Activated CD8-positive, alpha-beta memory T cell treated with anti-CD3 and anti-CD28 coated beads for 24 hours (primary cell): ENCODE results near the gene HSD17B1.
A peak's percentile ranks its signal among the peaks of the same experiment; 100 is the strongest.

Experiments
- DNase-seq: peaks from one replicate; pipeline ENCODE4 v3.0.0-alpha.2; 2020

HSD17B1 gene

DNA sequence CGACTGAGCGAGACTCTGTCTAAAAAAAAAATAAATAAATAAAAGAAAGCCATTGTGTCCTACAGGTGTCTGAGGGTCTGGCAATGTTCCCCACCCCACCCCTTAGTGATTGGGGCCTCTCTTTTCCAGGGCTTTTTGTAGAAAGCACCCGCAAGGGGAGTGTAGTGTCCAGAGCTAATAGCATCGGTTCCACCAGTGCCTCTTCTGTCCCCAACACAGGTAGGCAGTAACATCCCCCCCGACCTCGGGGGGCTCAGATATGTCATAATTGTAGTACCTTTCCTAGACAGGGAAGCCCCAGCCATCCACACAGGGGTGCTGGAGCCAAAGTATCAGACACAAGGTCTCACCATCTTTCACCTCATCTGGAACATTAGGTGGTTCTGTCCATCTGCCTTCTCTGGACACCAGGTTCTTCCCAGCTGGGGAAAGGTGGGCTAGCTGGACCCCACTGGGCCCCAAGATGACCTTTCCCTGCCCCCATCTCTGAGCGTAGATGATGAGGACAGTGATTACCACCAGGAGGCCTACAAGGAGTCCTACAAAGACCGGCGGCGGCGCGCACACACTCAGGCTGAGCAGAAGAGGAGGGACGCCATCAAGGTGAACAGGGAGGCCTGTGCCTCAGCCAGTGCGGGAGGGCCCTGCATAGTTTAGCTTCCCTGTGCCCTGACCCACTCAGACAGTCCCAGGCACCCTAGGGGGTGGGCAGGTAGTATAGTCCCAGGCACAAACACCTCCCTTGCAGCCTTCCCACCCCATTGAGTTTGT lies 15.8 kb downstream of the HSD17B1 start:
- DNase-seq = no peak

DNA sequence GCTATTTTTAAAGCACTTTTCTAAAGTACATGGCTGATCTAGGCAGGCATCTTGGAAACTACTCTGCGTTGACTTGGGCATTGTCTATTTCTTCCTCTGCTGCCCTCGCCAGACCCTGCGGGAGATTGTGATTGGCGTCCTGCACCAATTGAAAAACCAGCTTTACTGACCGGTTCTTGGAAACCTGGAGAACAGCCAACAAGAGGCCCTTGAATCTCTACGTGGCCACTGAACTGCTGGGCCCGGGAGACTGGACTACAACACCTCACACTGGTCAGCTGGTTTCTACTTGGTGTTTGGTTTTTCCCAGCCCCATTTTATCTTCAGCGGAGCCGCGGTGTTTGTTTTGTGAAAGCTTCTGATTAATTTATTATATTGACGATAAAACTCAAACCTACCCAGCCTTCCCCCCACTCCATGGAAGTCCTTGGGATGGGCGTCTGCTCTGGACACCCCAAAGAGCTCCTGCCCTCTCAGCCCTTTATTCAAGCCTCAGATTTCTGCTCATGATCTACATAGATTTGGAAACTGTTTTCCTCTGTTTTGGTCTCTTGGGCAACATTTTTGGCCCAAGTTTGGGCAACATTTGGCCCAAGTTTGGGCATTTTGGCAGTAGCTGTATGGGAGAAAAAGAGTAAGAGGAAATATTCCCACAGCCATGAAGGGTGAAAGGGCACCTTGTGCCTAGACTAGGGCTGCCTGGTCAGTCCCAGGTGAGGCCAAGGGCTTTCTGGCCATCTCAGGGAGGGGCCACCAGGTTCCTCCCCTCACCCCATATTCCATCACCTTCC lies 18.9 kb downstream of the HSD17B1 start:
- no peak for DNase-seq

DNA sequence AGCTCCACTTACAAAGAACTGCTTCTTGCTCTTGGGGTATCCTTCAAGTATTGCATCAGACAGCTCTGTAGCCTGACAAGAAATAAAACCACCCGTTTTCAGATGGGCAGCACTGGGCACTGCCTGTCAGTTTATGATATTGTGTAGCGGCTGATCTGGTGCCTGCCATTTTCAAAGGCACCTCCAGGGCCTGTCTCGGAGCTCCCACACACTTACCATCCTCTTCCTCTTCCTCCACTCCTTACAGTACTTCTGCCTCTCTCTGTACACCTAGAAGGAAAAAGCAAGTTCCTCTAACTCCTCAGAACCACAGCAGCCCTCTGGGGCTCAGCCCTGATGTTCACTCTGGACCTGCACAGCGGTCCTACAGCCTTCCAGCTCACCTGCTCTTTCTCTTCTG lies 20.4 kb downstream of the HSD17B1 start:
- no peak for DNase-seq

DNA sequence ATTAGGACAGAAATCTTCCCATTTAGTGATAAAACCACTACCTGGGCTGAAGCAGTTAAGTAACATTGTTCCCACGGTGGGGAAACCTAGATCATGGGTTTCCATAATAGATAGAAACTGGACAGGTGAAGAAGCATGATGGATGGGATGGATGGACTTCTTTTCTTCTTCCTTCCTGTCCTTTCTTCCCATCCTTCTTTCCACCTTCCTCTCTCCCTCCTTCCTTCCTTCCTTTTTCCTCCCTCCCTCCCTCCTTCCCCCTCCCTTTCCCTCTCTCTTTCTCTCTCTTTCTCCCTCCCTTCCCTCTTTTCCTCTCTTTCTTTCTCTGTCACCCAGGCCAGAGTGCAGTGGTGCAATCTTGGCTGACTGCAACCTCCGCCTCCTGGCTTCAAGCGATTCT lies 21.7 kb downstream of the HSD17B1 start:
- DNase-seq = no peak

DNA sequence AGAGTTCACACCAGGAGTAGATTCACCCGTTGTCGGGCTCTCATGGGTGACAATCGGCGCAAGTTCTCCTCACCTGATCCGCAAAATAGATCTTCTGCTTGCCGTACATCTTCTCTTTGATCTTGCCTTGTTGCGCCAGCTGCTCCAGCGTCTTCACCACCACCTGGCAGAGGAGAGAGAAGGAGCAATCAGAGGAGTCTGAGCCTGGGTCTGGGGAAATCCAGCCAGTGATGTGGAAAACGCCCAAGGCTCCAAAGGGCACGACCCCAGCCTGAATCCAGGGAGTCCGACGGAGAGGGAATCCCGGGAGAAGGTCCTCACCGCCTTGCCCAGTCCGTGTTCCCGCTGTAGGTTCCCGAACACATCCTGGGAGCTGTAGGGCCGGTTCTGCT lies 24.4 kb downstream of the HSD17B1 start:
- no peak for DNase-seq

DNA sequence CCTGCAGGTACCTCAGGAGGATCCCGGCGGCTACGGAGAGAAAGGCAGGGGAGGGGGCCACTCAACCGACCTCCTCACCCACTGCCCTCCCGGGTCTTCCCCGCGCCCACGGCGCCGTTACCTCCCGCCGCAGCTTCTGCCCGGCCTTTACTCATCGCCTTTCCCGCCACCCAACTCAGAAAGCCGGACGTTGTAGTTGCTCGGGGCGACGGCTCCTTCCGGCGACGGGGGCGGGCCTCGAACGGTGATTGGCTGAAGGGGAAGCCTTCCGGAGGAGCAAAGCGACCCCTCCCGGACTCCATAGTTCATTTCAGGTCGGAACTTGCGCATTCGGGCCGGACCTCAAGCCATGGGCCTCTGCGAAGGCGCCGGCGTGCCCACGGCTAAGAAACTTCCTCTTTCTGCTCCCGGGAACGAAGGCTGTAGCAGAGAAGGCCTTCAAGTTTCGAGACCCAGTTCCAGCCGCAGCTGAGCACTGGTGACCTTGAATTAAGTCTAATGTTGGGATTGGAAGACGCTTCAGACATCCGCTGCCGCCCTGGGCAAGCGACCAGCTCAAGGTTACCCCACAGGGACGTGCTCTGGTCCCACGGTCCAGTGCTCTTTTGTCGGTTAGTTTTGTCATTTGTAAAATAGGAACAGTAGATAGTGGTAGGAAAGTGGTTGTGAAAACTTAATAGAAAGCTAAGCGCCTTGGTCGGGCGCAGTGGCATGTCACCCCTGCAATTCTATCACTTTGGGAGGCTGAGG lies 25.0 kb downstream of the HSD17B1 start, which contains the start of gene PSMC3IP:
PSMC3IP (minus strand) TSS at position 198 of the 750 bp plus-strand sequence; CDS start at position 155, 43 bp downstream.
- peak; percentile 96 for DNase-seq

DNA sequence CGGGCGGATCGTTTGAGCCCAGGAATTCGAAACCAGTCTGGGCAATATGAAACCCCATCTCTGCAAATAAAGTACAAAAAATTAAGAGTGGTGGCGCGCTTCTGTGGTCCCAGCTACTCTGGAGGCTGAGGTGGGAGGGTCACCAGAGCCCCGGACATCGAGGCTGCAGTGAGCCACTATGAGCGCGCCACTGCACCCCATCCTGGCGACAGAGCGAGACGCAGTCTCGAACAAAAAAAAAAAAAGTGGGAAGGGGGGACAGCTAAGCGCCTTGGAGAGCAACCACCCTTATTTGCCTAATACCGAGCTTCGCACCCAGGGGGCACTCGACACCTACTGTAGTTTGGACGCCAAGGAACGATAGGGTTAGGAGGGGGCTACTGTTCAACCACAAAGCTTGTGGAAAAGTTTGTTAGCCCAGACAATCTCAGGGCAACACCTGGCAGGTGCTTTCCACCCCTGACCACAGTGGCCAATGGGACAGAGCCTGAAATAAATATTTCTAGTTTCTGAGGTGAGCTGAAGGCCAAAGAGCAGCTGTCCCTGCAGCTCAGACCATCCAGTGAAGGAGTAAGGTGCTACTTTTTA lies 25.7 kb downstream of the HSD17B1 start:
- peak; percentile 88 for DNase-seq

DNA sequence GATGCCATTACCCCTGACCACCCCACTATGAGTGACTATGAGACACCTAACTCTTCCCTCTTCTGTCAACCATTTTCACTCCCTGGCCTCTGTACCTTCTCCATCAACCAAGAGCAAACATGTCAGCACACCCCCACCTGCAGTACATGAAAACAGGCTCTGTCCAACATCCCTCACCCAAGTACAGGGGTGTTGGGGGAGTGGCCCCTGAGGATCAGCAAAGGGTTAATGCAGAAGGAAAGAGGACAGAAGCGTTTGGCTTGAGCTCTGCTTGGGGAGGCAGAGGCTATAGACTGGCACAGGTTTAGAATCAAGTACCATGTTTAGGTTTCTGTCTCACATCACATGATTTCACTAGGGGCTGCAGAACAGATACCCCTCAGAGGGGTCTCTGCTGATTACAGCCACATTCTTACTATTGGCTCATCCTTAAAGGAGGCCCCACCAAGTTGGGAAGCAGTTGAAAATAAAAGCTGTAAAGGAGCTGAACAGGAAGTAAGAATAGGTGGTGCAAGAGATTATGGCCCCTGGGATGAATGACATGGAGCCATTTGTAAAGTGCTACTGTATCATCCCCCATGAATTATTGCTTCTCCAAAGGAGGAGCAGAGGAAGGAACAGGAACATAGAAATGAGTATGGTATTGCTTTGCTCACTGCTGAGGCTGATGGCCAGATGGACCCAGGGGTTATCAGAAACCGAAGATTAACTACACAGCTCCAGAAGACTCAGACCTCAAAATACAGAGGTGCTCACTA lies 27.2 kb downstream of the HSD17B1 start:
- no peak for DNase-seq

DNA sequence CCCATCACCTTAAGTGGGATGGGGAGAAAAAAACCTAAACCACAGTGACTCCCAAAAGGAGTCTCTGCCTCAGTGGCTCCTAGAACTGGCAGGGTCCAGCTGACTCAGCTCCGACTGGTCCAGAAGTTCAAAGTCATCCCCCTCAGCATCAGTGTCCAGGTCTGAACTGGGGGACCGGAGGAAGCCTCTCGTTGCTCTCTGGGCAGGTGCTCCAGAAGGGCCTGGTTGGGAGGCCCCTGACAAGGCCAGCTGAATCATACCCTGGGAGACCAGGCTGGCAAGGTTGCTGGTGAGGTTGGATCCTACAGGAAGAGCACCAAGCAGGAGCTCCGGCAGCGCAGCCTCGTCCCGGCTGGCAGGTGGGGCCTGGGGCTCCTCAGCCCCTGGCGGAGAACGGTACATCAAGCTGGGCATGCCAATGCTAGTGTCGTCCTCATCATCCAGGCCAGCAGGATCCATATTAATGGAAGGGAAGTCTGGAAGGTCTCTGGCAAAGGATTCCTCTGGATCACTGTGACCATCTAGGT lies 29.1 kb downstream of the HSD17B1 start:
- no peak for DNase-seq

DNA sequence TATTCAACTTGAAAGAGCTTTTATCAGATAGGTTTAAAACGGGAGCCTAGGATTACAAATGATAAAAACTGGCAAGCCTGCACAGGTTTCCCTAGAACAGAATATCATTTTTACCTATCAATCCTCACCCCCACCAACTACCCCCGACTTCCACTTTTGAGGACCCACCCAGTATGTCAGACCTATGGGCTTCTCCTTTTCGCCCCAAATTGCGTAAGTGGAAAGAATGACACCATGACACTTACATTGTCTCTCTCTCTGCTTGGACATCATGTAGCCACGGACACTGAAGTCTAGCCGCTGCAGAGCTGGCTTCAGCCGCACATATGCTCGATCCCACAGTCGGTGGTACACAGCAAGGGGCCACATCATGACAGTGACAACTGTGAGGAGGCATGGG lies 32.2 kb downstream of the HSD17B1 start:
- DNase-seq = no peak

DNA sequence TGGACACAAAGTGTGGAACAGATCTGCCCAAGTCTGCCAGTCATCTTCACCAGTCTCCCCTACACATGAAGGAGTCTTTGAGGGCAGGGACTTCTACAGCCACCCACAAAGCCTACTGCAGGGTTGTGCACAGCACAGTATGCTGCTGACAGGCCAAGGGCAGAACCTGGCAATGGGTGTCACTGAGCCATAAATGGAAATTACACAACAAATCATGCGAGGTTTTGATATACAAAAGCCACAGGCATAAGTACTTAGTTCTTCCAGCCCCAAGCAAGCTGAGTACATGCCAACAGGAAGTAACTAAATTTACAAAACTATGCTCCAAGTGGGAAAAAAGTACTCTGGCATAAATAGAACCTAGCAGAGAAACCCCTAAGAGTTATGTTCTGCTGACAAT lies 32.6 kb downstream of the HSD17B1 start:
- DNase-seq = no peak

DNA sequence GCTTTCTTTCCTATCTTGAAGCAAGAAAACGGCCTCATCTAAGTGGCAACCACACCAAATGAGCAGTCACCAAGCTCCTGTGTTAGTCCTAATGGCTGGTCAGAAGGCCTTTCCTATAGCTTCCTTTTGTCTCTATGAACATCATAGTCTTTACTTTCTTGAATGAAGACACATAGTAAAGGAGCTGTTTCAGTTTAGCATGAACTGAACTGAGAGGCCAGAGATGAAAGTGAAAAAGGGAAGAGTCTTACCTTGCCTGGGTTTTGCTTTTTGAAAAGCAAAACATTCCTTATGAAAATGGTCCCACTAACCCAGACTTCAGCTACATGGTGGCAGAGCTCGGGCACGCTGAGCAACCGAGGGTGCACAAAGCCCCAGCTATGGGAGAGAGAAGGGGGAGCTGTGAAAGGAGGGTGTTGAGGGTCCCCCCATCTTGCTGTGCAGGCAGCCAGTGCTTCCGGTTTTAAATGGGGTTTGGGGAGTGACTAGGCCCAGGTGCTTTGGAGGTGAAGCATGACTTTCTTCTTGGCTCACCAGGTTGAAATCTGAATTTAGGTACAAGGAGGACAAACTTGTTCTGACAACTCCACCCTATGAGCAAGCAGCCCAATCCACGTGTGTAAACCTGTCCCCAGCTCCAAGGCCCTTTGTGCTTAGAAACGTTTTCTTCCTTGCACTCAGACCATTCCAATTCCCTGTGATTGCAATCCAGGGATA lies 33.9 kb downstream of the HSD17B1 start:
- no peak for DNase-seq

DNA sequence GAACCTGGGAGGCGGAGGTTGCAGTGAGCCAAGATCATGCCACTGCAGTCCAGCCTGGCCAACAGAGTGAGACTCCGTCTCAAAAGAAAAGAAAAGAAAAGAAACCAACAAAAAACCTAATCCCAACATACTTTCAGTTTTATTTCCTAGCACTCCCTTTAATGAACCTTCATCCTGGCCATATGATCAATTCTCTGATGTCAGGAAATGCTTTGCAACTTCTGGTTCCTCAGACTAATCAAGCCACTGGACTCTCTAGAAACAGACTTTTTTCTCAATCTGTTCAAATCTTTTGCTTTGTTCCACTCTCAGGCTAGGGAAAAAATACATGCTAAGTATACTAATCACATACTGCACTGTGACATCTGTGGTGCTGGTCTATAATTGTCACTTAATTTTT lies 38.2 kb downstream of the HSD17B1 start:
- DNase-seq = no peak

DNA sequence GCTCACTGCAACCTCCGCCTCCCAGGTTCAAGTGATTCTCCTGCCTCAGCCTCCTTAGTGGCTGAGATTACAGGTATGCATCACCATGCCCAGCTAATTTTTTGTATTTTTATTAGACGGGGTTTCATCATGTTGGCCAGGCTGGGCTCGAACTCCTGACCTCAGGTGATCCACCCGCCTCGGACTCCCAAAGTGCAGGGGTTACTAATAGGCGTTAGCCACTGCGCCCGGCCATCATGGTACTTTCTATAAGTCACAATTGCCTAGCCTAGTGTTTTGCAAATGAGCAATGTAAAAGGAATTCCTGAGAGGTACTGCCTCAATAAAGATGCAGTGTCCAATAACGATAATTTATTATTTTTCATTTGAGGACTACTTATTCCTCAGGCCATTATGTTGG lies 38.7 kb downstream of the HSD17B1 start:
- no peak for DNase-seq

DNA sequence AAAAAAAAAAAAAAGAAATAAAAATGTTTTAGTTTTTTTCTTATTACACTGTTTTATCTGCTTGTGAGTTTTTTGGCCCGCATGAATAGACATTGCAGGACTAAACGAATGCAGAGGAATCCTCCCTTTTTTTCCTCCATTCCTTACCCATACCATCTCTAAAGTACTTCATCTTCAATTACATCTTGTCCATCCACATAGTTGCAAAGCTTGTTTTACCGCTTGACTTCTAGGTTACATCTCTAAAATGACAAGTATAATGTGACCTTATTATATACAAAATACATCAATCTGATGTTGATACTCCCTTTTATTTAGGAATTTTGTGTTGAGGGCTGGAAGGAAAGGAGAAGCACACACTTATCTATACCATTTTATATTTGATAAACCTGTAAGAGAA lies 43.7 kb downstream of the HSD17B1 start:
- no peak for DNase-seq

DNA sequence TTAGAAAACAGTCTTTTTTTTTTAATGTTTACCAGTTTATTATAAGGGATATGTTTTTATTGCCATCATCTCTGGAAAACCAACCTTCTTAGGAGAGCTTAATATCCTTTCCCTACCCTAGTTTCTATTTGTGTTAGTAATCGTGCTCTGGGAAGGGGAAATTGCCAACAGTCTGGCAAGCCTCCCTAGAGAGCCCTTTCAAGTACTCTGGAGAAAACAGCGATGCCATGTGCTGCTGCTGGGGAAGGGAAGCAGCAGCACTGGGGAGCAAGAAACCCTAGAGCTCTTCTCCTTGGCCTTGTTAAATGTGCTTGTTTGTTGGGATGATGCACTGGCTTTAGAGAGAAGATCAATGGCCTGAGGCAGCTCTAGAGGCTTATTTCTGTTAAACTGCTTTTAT lies 46.2 kb downstream of the HSD17B1 start:
- no peak for DNase-seq

DNA sequence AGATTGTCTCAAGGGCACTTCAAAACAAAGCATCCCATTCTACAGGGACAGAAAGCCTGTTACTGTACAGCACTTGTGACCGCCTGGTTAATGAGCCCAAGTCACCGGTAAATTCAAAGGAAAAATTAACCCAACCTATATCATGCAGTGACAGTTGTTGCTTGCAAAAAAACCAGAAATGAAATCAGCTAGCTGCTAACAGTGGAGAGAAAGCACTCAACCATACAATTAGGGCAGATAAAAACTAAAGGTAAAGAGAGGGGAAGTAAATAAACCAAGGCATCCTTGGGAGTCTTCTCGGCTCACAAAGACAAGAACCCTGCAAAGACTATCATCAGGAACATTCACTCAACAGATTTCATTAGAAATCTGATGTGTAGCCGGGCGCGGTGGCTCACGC lies 50.6 kb downstream of the HSD17B1 start:
- no peak for DNase-seq
